Measurements from ENCODE around the gene ERVMER34-1.

ERVMER34-1 gene

GRCh38 chr4:52721968-52722815, 29.0 kb downstream of the ERVMER34-1 start:
- DNase-seq (ENCODE audit: low read depth): peak; percentile 71

- no peak for DNase-seq (ENCODE audit: low read depth)
Observed at GRCh38 chr4:52718123-52718522, 33.1 kb downstream of the ERVMER34-1 start.

- DNase-seq (ENCODE audit: low read depth): no peak
Observed at GRCh38 chr4:52716364-52717151, 34.7 kb downstream of the ERVMER34-1 start.

- no peak for DNase-seq (ENCODE audit: low read depth)
Observed at GRCh38 chr4:52715914-52716313, 35.3 kb downstream of the ERVMER34-1 start.

GRCh38 chr4:52715255-52715897, 35.8 kb downstream of the ERVMER34-1 start:
- no peak for DNase-seq (ENCODE audit: low read depth)

GRCh38 chr4:52714597-52715254, 36.5 kb downstream of the ERVMER34-1 start:
- no peak for DNase-seq (ENCODE audit: low read depth)

GRCh38 chr4:52713456-52713937, 37.7 kb downstream of the ERVMER34-1 start:
- DNase-seq (ENCODE audit: low read depth): no peak

- DNase-seq (ENCODE audit: low read depth): peak; percentile 88
Observed at GRCh38 chr4:52712251-52713130, 38.7 kb downstream of the ERVMER34-1 start.

GRCh38 chr4:52711834-52712250, 39.4 kb downstream of the ERVMER34-1 start:
- no peak for DNase-seq (ENCODE audit: low read depth)

GRCh38 chr4:52711272-52711671, 40.0 kb downstream of the ERVMER34-1 start:
- DNase-seq (ENCODE audit: low read depth): no peak

GRCh38 chr4:52709155-52709554, 42.1 kb downstream of the ERVMER34-1 start:
- DNase-seq (ENCODE audit: low read depth): no peak

- no peak for DNase-seq (ENCODE audit: low read depth)
Observed at GRCh38 chr4:52704661-52705060, 46.6 kb downstream of the ERVMER34-1 start.

GRCh38 chr4:52704133-52704532, 47.1 kb downstream of the ERVMER34-1 start:
- no peak for DNase-seq (ENCODE audit: low read depth)

- DNase-seq (ENCODE audit: low read depth): no peak
Observed at GRCh38 chr4:52701207-52701606, 50.0 kb downstream of the ERVMER34-1 start.

GRCh38 chr4:52694936-52695335, 56.3 kb downstream of the ERVMER34-1 start:
- DNase-seq (ENCODE audit: low read depth): no peak

- DNase-seq (ENCODE audit: low read depth): no peak
Observed at GRCh38 chr4:52693492-52693891, 57.7 kb downstream of the ERVMER34-1 start.

All from stimulated activated CD8-positive, alpha-beta memory T cell treated with anti-CD3 and anti-CD28 coated beads, Interleukin-15, amount 100 ng/mL, for 1 hour (primary cell).